ENCODE measurements around the gene DCHS1. TPM values are rescaled to one million over a fixed set of nuclear protein-coding genes. Genes with fewer than 3 reads are reported as not detected.
A peak's percentile ranks its signal among the peaks of the same experiment; 100 is the strongest.

The DCHS1 gene
- total and polyA plus RNA-seq, 9 of the 15 experiments (the other 6 are each of a cell fraction or from before 2014, with no cell fraction given) = 0.04 to 0.49 (median 0.14) TPM; not detected in 2

DNA sequence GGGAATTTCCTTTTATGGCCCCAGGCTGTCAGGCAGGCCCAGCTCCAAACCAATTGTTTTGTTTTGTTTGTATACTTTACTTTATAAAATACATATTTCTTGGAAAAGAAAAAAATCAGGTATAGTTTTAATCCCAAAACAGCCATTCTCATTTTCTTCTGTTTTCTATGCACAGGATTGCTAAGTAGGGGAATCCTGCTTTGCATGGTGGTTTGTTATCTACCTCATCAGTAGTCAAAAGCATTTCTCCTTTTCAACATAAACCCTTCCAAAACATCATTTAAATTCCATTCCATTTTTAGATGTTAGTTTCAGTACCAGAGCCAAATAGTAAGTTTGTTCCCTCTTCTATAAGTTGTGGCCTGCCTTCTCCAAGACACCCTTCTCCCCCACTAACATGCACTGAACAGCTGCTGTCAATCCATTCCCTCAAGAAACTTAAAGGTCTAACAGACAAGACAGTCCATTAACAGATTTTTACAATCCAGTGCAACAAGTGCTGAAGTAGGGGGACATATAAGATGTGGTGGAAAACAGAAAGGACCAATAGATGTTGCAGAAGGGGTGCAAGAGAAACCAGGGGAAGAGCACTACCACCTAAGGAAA lies 48.3 kb downstream of the DCHS1 start:
- DNase-seq (ENCODE audit: extremely low read depth in 1 of 4, low spot score in 3 of 4) = no peak
- H3K36me3 ChIP-seq (ENCODE audit: control insufficient read depth, insufficient read depth, low read length) = peaks cover 54% of the 10 kb centered on the region
- CTCF ChIA-PET (ENCODE audit: low intra/inter-chr PET ratio) = interaction anchor here (0.9 kb wide), 1 partner anchor 77 kb away, joined by 3 read pairs; no protein-coding TSS in a partner anchor
- H3K4me2 ChIP-seq (ENCODE audit: insufficient read depth, low read length) = peak overlapping the region; percentile 71
- no TSS peak for BruUV-seq (replicated peaks)
- in situ Hi-C loops (cut with MboI) (loop anchor here (5.0 kb wide), 1 partner anchor 75 kb away; no protein-coding TSS in a partner anchor), intact Hi-C loops (cut with micrococcal nuclease) (no loop called here)
- no peaks in the 10 kb centered on the region for H4K20me1 ChIP-seq (replicated peaks; ENCODE audit: control insufficient read depth, insufficient read depth, low read length)
- peak overlapping the region in 1 of 2 experiments; percentile 64; a peak in 2 of 4 replicates for H3K9ac ChIP-seq (ENCODE audit: insufficient read depth in 1 of 2, low read depth in 2 of 2, low read length in 2 of 2)
- POLR2A ChIA-PET = interaction anchor here (0.5 to 1.8 kb wide), 14 partner anchors 9 to 133 kb away, joined by 3 to 17 read pairs (median 4); partner anchors contain the start of genes TPP1 and TRIM3
- H3K27me3 ChIP-seq (ENCODE audit: control insufficient read depth in 2 of 2, insufficient read depth in 2 of 2, low read length in 2 of 2) = no peaks in the 10 kb centered on the region
- peaks cover 73% of the 10 kb centered on the region for H3K79me2 ChIP-seq (ENCODE audit: control insufficient read depth, insufficient read depth, low read length)
- no peaks in the 10 kb centered on the region for H3K9me1 ChIP-seq (ENCODE audit: control insufficient read depth, insufficient read depth, low read length)
- H3K4me3 ChIP-seq = no peak overlapping the region
- H2AFZ ChIP-seq (ENCODE audit: low read depth, low read length) = no peak overlapping the region; the same call in 1 of the 2 replicates
- H3K9me3 ChIP-seq (replicated peaks; ENCODE audit: control insufficient read depth, insufficient read depth, low read depth, low read length) = no peaks in the 10 kb centered on the region
- no peak for ATAC-seq
- no peak for FAIRE-seq
- peak overlapping the region; percentile 85 for H3K27ac ChIP-seq (ENCODE audit: extremely low read depth, low read depth, low read length)
- peaks cover 27 to 35% of the 10 kb centered on the region in 2 experiments for H3K4me1 ChIP-seq (replicated peaks in 1 of 2; ENCODE audit: control insufficient read depth in 2 of 2, insufficient read depth in 2 of 2, low read length in 2 of 2)
- no peak for TF ChIP-seq ZNF584 (CRISPR knock-in tag; IDR thresholded peaks at IDR 0.05; ENCODE audit: low read depth)
- no peak for TF ChIP-seq CEBPB (tag; IDR thresholded peaks at IDR 0.05)
- TF ChIP-seq SPI1 (IDR thresholded peaks at IDR 0.05; ENCODE audit: borderline replicate concordance, low read depth, low read length) = no peak
- TF ChIP-seq, protein P1, sequence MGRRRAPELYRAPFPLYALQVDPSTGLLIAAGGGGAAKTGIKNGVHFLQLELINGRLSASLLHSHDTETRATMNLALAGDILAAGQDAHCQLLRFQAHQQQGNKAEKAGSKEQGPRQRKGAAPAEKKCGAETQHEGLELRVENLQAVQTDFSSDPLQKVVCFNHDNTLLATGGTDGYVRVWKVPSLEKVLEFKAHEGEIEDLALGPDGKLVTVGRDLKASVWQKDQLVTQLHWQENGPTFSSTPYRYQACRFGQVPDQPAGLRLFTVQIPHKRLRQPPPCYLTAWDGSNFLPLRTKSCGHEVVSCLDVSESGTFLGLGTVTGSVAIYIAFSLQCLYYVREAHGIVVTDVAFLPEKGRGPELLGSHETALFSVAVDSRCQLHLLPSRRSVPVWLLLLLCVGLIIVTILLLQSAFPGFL (CRISPR knock-in tag; IDR thresholded peaks at IDR 0.05) = no peak
- no peak for TF ChIP-seq MEIS2 (IDR thresholded peaks at IDR 0.05; ENCODE audit: partially characterized antibody)
- TF ChIP-seq SP2 (IDR thresholded peaks at IDR 0.05; ENCODE audit: extremely low read depth, low read depth, low read length, poor library complexity, severe bottlenecking) = no peak
- TF ChIP-seq RUNX1 (IDR thresholded peaks at IDR 0.05; ENCODE audit: low read depth) = no peak
- TF ChIP-seq NR2C2 (CRISPR knock-in tag; IDR thresholded peaks at IDR 0.05) = no peak
- TF ChIP-seq NR2C2 (tag; IDR thresholded peaks at IDR 0.05) = peak; percentile 44; the same call in 1 of the 2 replicates
- TF ChIP-seq SUPT5H (IDR thresholded peaks at IDR 0.05) = no peak; the same call in 1 of the 2 replicates
- TF ChIP-seq NUFIP1 (IDR thresholded peaks at IDR 0.05; ENCODE audit: partially characterized antibody) = peak; percentile 40
- no peak for TF ChIP-seq ADNP (tag; IDR thresholded peaks at IDR 0.05)
- TF ChIP-seq TCF7 (IDR thresholded peaks at IDR 0.05; ENCODE audit: borderline replicate concordance) = no peak
- TF ChIP-seq SMAD1 (IDR thresholded peaks at IDR 0.05; ENCODE audit: low read depth, low read length, partially characterized antibody) = no peak
- no peak for TF ChIP-seq ZNF41 (CRISPR knock-in tag; conservative IDR thresholded peaks at IDR 0.05)
- TF ChIP-seq, protein P2, sequence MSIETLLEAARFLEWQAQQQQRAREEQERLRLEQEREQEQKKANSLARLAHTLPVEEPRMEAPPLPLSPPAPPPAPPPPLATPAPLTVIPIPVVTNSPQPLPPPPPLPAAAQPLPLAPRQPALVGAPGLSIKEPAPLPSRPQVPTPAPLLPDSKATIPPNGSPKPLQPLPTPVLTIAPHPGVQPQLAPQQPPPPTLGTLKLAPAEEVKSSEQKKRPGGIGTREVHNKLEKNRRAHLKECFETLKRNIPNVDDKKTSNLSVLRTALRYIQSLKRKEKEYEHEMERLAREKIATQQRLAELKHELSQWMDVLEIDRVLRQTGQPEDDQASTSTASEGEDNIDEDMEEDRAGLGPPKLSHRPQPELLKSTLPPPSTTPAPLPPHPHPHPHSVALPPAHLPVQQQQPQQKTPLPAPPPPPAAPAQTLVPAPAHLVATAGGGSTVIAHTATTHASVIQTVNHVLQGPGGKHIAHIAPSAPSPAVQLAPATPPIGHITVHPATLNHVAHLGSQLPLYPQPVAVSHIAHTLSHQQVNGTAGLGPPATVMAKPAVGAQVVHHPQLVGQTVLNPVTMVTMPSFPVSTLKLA (conservative IDR thresholded peaks at IDR 0.05) = peak in 1 of 2 experiments; percentile 44; a peak in 1 of 4 replicates
- TF ChIP-seq PHF8 (IDR thresholded peaks at IDR 0.05; ENCODE audit: borderline replicate concordance, low read length) = no peak
- TF ChIP-seq CAMTA2 (CRISPR knock-in tag; conservative IDR thresholded peaks at IDR 0.05) = no peak
- no peak for TF ChIP-seq KLF16 (IDR thresholded peaks at IDR 0.05)
- no peak for TF ChIP-seq POLR3G (IDR thresholded peaks at IDR 0.05; ENCODE audit: extremely low read depth, insufficient read length, insufficient replicate concordance)
- TF ChIP-seq RB1 (IDR thresholded peaks at IDR 0.05; ENCODE audit: low read depth) = no peak
- TF ChIP-seq ZNF57 (CRISPR knock-in tag; IDR thresholded peaks at IDR 0.05) = no peak
- no peak for TF ChIP-seq ZSCAN32 (CRISPR knock-in tag; IDR thresholded peaks at IDR 0.05)

Measured in K562 (cell line).